HepG2 (cell line): ENCODE results near the gene SNAI1. TPM values are rescaled to one million over a fixed set of nuclear protein-coding genes. Genes with fewer than 3 reads are reported as not detected.
"Not testable (repeated sequence)": the region's sequence is repeated elsewhere in the genome, so short reads cannot be mapped to it uniquely, and the experiment has no call there.

ENCODE experiments used
- ATAC-seq: fragments of 200-7000 bp; cut with Tn5 transposase; 3 replicates; pipeline ENCODE4 v1.9.1; 2020; ENCODE audit warnings: mild to moderate bottlenecking, moderate library complexity
- BruUV-seq: library from RNA; stranded (reverse); fragments of 400-500 nt; replicated peaks from 2 replicates; lab custom pipeline; 2021; lab: Mats Ljungman, UMichigan
- CTCF ChIA-PET: fragments of 300-600 bp; formaldehyde crosslinking; extraction: SDS; loops from one replicate; lab custom pipeline; 2021; ENCODE audit warnings: low total read pairs, inconsistent platforms, low intra/inter-chr PET ratio; lab: Yijun Ruan, JAX
- POLR2A ChIA-PET: fragments of 350-600 bp; sonication (Branson Sonifier 250); formaldehyde crosslinking; loops from one replicate; lab custom pipeline; 2020; ENCODE audit warnings: antibody characterized with exemption, inconsistent platforms; lab: Yijun Ruan, JAX
- DNase-seq: peaks from one replicate; pipeline ENCODE4 v3.0.0-alpha.2; 2015; ENCODE audit warnings: low spot score
- FAIRE-seq: peaks from 3 replicates; lab custom pipeline; 2011; peaks lifted over from hg19 to GRCh38; lab: Jason Lieb, UNC
- H2AFZ ChIP-seq: one replicate; pipeline ENCODE4 v1.6.1; 2011; ENCODE audit warnings: low read length, inconsistent platforms
- H3K27ac ChIP-seq: fragments of 300-600 bp; 3 replicates; pipeline ENCODE4 v1.8.0; 2011; ENCODE audit warnings: mixed run types, mild to moderate bottlenecking, mixed read lengths, low read length, inconsistent platforms; ENCODE audit not compliant: insufficient read depth; ENCODE audit errors: extremely low read length
- H3K27me3 ChIP-seq, 2 experiments: fragments of 200-600 bp in 1 of 2; 2 replicates in 1 of 2; 3 replicates in 1 of 2; pipeline versions ENCODE4 v1.6.0 to v1.8.0; 2011; ENCODE audit warnings: low read length in 2 of 2, mild to moderate bottlenecking in 2 of 2, moderate library complexity in 2 of 2, inconsistent platforms in 1 of 2; ENCODE audit not compliant: insufficient read depth in 2 of 2, control insufficient read depth in 1 of 2
- H3K36me3 ChIP-seq, 2 experiments: fragments of 200-600 bp in 1 of 2; replicated peaks in 1 of 2; 2 replicates in 1 of 2; 3 replicates in 1 of 2; pipeline versions ENCODE4 v1.5.1 to v1.8.0; 2011; ENCODE audit warnings: low read length in 2 of 2, inconsistent platforms in 1 of 2; ENCODE audit not compliant: insufficient read depth in 2 of 2, control insufficient read depth in 1 of 2
- H3K4me1 ChIP-seq: 2 replicates; pipeline ENCODE4 v1.5.1; 2012; ENCODE audit warnings: low read length, inconsistent platforms; ENCODE audit not compliant: insufficient read depth
- H3K4me2 ChIP-seq: 2 replicates; pipeline ENCODE4 v1.6.0; 2011; ENCODE audit warnings: low read depth, low read length, inconsistent platforms
- H3K4me3 ChIP-seq, 3 experiments: fragments of 200-600 bp in 1 of 3; sonication (generic), shearing (Covaris generic) in 1 of 3; replicated peaks in 1 of 3; 2 replicates each; pipeline ENCODE4 v1.5.1; 2011 to 2016; ENCODE audit warnings: low read length in 3 of 3, inconsistent platforms in 2 of 3, low read depth in 2 of 3, mild to moderate bottlenecking in 2 of 3, control low read depth in 1 of 3, mixed read lengths in 1 of 3; ENCODE audit not compliant: insufficient read depth in 1 of 3
- H3K79me2 ChIP-seq: one replicate; pipeline ENCODE4 v1.6.1; 2011; ENCODE audit warnings: low read length, inconsistent platforms; ENCODE audit not compliant: insufficient read depth
- H3K9ac ChIP-seq: 2 replicates; pipeline ENCODE4 v1.6.0; 2011; ENCODE audit warnings: mild to moderate bottlenecking, low read depth, low read length, inconsistent platforms; ENCODE audit not compliant: insufficient read depth
- H3K9me3 ChIP-seq: 2 replicates; pipeline ENCODE4 v1.5.1; 2012; ENCODE audit warnings: mild to moderate bottlenecking, low read length
- H4K20me1 ChIP-seq: 2 replicates; pipeline ENCODE4 v1.6.0; 2011; ENCODE audit warnings: inconsistent platforms, mild to moderate bottlenecking, low read length, moderate library complexity; ENCODE audit not compliant: insufficient read depth
- ADNP ChIP-seq: sonication (generic); formaldehyde crosslinking; IDR thresholded peaks from 2 replicates; pipeline ENCODE4 v1.4.0; 2020; ENCODE audit warnings: missing genetic modification reagents
- ARID5B ChIP-seq: IDR thresholded peaks from 2 replicates; pipeline ENCODE4 v1.4.0; 2020; ENCODE audit warnings: mild to moderate bottlenecking, missing genetic modification reagents
- ETV5 ChIP-seq: IDR thresholded peaks from 2 replicates; pipeline ENCODE4 v1.6.1; 2018; ENCODE audit warnings: missing biosample characterization, missing genetic modification reagents, inconsistent platforms, borderline replicate concordance
- GATAD2A ChIP-seq: IDR thresholded peaks from 2 replicates; pipeline ENCODE4 v1.6.1; 2016
- HMG20B ChIP-seq: conservative IDR thresholded peaks from 2 replicates; pipeline ENCODE4 v1.6.1; 2016; ENCODE audit warnings: missing genetic modification reagents, missing compliant biosample characterization
- HNRNPL ChIP-seq: fragments of 200-400 bp; formaldehyde crosslinking; IDR thresholded peaks from 2 replicates; pipeline ENCODE4 v1.6.1; 2017; ENCODE audit warnings: mild to moderate bottlenecking, low read depth, low read length
- NR2F6 ChIP-seq, 2 experiments: IDR thresholded peaks; 2 replicates each; pipeline ENCODE4 v1.6.1; 2016; ENCODE audit warnings: antibody characterized with exemption in 1 of 2, mild to moderate bottlenecking in 1 of 2
- REPIN1 ChIP-seq: sonication (generic); formaldehyde crosslinking; IDR thresholded peaks from 2 replicates; pipeline ENCODE4 v1.8.0; 2022; ENCODE audit warnings: missing genetic modification reagents, low read depth, mild to moderate bottlenecking, borderline replicate concordance
- SRF ChIP-seq: IDR thresholded peaks from 2 replicates; pipeline ENCODE4 v1.6.1; 2011; ENCODE audit warnings: mild to moderate bottlenecking, low read depth, low read length, moderate library complexity
- ZBTB1 ChIP-seq: sonication (generic); formaldehyde crosslinking; IDR thresholded peaks from 2 replicates; pipeline ENCODE4 v1.4.0; 2020; ENCODE audit warnings: missing genetic modification reagents, borderline replicate concordance
- ZNF230 ChIP-seq: sonication (generic); formaldehyde crosslinking; IDR thresholded peaks from 2 replicates; pipeline ENCODE4 v1.4.0; 2020; ENCODE audit warnings: mild to moderate bottlenecking, missing genetic modification reagents
- ZNF335 ChIP-seq: sonication (generic); formaldehyde crosslinking; IDR thresholded peaks from 2 replicates; pipeline ENCODE4 v1.4.0; 2020; ENCODE audit warnings: missing genetic modification reagents
- ZNF383 ChIP-seq: sonication (generic); formaldehyde crosslinking; IDR thresholded peaks from 2 replicates; pipeline ENCODE4 v1.4.0; 2020; ENCODE audit warnings: missing genetic modification reagents, mild to moderate bottlenecking, borderline replicate concordance
- ZNF530 ChIP-seq: sonication (generic); formaldehyde crosslinking; IDR thresholded peaks from 2 replicates; pipeline ENCODE4 v1.5.0; 2020; ENCODE audit warnings: low read depth, mild to moderate bottlenecking, missing genetic modification reagents
- ZNF562 ChIP-seq: sonication (generic); formaldehyde crosslinking; IDR thresholded peaks from 2 replicates; pipeline ENCODE4 v1.8.0; 2022; ENCODE audit warnings: missing genetic modification reagents, borderline replicate concordance
- WGBS: methylation state at CpG from one replicate; pipeline ENCODE4 v1.1.6; 2017; ENCODE audit warnings: low lambda C conversion rate; 5-methylcytosine and 5-hydroxymethylcytosine counted together
- in situ Hi-C: cut with HindIII; loops from 2 replicates; pipeline ENCODE4 v1.10.0; 2017; ENCODE audit warnings: low pct_unique_long_range_greater_than_20kb; ENCODE audit not compliant: extremely low pct_ligation_motif_present
- intact Hi-C: fragments of 100-400 bp; cut with micrococcal nuclease; formaldehyde crosslinking; loops from one replicate; pipeline ENCODE4 v1.10.0; 2022; ENCODE audit not compliant: unreplicated experiment
- polyA plus RNA-seq, 8 experiments: library from polyadenylated mRNA; depleted of rRNA in 3 of 8; stranded (reverse) in 7 of 8; unstranded in 1 of 8; fragments of >200 nt; fragmentation: Illumina TruSeq in 4 of 8; extraction: Trizol in 4 of 8; gene quantifications; 2 replicates each; pipeline versions ENCODE4 v1.2.1 to v1.2.3, GENCODE V29; 2011 to 2016; ENCODE audit warnings: low read depth in 4 of 8, missing spikeins in 1 of 8, mixed read lengths in 1 of 8; ENCODE audit not compliant: insufficient read depth in 1 of 8
- total RNA-seq, 5 experiments: library from RNA; depleted of rRNA; stranded (reverse); fragments of >200 nt; fragmentation: Illumina TruSeq; extraction: Trizol; gene quantifications; 2 replicates each; pipeline ENCODE4 v1.2.3, GENCODE V29; 2016; ENCODE audit warnings: low read depth in 1 of 5
- TF ChIP-seq, protein P1 (sequence below): sonication (generic); formaldehyde crosslinking; IDR thresholded peaks from 2 replicates; pipeline ENCODE4 v1.5.0; 2020; ENCODE audit warnings: mild to moderate bottlenecking, missing genetic modification reagents
- TF ChIP-seq, protein P2 (sequence below), 2 experiments: fragments of 450-650 bp in 1 of 2; sonication (generic) in 1 of 2; formaldehyde crosslinking; IDR thresholded peaks; 2 replicates each; pipeline versions ENCODE4 v1.5.0 to v1.8.0; 2020 to 2022; ENCODE audit warnings: mild to moderate bottlenecking in 1 of 2, missing genetic modification reagents in 1 of 2

SNAI1 gene
- total and polyA plus RNA-seq, 2 of the 13 experiments (the other 11 are each of a cell fraction or from before 2014, with no cell fraction given): 1.3 to 1.4 TPM

- TF ChIP-seq REPIN1 (no peak), ZNF335 (CRISPR knock-in tag) (no peak), HMG20B (CRISPR knock-in tag) (no peak), HNRNPL (no peak), ZNF230 (CRISPR knock-in tag) (no peak), ZBTB1 (CRISPR knock-in tag) (no peak), ZNF530 (CRISPR knock-in tag) (no peak), ZNF562 (CRISPR knock-in tag) (no peak), SRF (no peak), ZNF383 (no peak)
Measured at GRCh38 chr20:49999329-49999728, 16.5 kb downstream of the SNAI1 start (continued).

DNA sequence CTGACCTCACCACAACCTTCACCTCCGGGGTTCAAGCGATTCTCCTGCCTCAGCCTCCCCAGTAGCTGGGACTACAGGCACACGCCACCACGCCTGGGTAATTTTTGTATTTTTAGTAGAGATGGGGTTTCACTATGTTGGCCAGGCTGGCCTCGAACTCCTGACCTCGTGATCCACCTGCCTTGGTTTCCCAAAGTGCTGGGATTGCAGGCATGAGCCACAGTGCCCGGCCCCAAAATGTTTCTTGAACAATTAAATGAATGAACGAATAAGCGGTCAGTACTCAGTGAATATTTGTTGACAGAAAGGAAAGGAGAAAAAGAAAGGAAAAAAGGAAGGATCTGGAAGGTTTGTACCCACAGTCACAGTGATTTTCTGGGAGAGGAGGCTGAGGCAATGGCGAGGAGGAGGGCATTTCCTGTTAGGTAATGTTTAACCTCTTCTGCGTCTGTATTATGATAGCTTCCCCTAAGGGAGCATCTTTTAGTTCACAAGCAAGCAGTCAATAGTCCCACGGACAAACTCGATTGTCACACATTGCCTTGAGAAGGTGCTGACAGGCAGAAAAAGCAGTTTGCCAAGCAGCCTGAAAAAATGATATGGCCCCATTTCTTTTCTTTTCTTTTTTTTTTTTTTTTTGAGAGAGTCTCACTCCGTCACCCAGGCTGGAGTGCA is 17.9 kb downstream of the SNAI1 start:
- BruUV-seq; intact Hi-C loops; H3K27ac ChIP-seq; in situ Hi-C loops; CTCF ChIA-PET; H3K4me3 ChIP-seq; H3K9me3 ChIP-seq; H3K36me3 ChIP-seq; DNase-seq; H3K4me2 ChIP-seq; H3K9ac ChIP-seq; H3K79me2 ChIP-seq; H4K20me1 ChIP-seq; H2AFZ ChIP-seq; TF ChIP-seq NR2F6 (IDR thresholded peaks at IDR 0.05): not testable (repeated sequence)
- FAIRE-seq (peak; percentile 39), ATAC-seq (0 out of 3 replicates have a peak, but pooled peaks have one; percentile 19)
- Histone ChIP-seq H3K4me1 (peaks cover 45% of the 10 kb centered on the region), H3K27me3 (peaks cover 0 to 27% of the 10 kb centered on the region in 2 experiments)
- 38% methylated on average over 14 of the region's 14 CpGs for WGBS
- POLR2A ChIA-PET: interaction anchor here (0.7 to 0.8 kb wide), 2 partner anchors 12 to 243 kb away, joined by 3 read pairs; no protein-coding TSS in a partner anchor
- peak; percentile 60; the same call in 1 of the 2 replicates for TF ChIP-seq ETV5
- TF ChIP-seq ARID5B: peak; percentile 21; the same call in 1 of the 2 replicates
- 0 out of 2 replicates have a peak, but pooled peaks have one; percentile 60 for TF ChIP-seq ADNP (CRISPR knock-in tag)
- TF ChIP-seq, protein P1, sequence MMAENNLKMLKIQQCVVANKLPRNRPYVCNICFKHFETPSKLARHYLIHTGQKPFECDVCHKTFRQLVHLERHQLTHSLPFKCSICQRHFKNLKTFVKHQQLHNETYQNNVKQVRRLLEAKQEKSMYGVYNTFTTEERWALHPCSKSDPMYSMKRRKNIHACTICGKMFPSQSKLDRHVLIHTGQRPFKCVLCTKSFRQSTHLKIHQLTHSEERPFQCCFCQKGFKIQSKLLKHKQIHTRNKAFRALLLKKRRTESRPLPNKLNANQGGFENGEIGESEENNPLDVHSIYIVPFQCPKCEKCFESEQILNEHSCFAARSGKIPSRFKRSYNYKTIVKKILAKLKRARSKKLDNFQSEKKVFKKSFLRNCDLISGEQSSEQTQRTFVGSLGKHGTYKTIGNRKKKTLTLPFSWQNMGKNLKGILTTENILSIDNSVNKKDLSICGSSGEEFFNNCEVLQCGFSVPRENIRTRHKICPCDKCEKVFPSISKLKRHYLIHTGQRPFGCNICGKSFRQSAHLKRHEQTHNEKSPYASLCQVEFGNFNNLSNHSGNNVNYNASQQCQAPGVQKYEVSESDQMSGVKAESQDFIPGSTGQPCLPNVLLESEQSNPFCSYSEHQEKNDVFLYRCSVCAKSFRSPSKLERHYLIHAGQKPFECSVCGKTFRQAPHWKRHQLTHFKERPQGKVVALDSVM: peak; percentile 53; the same call in 1 of the 2 replicates
- TF ChIP-seq, protein P2, sequence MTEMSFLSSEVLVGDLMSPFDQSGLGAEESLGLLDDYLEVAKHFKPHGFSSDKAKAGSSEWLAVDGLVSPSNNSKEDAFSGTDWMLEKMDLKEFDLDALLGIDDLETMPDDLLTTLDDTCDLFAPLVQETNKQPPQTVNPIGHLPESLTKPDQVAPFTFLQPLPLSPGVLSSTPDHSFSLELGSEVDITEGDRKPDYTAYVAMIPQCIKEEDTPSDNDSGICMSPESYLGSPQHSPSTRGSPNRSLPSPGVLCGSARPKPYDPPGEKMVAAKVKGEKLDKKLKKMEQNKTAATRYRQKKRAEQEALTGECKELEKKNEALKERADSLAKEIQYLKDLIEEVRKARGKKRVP (CRISPR knock-in tag; IDR thresholded peaks at IDR 0.05): peak in 1 of 2 experiments; percentile 49; a peak in 2 of 4 replicates
- TF ChIP-seq GATAD2A (CRISPR knock-in tag): peak; percentile 46; the same call in 1 of the 2 replicates
- 0 out of 2 replicates have a peak, but pooled peaks have one; percentile 12 for TF ChIP-seq NR2F6 (CRISPR knock-in tag; IDR thresholded peaks at IDR 0.05)
